T-helper 2 cell (primary cell): ENCODE measurements around the gene FREY1.
"Not testable (repeated sequence)": the region's sequence is repeated elsewhere in the genome, so short reads cannot be mapped to it uniquely, and the experiment has no call there.

ENCODE experiments used
- DNase-seq, 5 experiments: peaks; one replicate each; pipeline versions ENCODE4 v3.0.0 to v3.0.0-alpha.2; 2012 to 2022

The FREY1 gene

DNA sequence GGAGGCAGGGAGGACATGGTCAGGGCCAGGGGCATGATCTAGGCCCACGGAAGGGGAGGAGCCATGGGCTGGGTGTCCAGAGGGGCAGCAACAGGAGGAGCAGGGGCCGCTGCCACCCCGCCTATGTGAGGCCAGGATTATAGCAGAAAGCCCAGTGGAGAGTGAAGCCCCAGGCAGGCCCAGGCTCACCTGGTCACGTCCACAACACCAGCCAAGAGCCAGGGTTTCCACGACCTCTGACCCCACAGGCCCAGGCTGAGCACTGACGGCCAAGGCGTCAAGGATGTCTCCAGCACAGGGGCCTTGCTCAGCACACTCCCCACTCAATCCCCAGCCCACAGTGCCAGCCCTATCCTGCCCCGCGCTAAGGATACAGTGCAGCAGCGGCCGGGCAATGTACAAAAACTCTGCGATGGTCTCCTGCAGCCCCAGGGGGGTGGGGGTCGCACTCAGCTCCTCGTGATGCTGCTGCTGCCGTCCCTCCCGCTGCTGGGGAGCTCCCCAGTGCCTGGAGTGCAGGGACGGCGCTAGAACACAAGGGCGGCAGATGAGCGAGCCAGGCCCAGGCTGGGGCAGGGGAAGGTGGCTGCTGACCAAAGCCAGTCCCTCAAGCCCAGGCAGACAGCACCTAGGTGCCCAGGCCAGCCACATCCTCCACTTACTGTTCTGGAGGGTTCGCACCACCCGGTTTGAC is 7.0 kb upstream of the FREY1 start:
- no peak for DNase-seq

DNA sequence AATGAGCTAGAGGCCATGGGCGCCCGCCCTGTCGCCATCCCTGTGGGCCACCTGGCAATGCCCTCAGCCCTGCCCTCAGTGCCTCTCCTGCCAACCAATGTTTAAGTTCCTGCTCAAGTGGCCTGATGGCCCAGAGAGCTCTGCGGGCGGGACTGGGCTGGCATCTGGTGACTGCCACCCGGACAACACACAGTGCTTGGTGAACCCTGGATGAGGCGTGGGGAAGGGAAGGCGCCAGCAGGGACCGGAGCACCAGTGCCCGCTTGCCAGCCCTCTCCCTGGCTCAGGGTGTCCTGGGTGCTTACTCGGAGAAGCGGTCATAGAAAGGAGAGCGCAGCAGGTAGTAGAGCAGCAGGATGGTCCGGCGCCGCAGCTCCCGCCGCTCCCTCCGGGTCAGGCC is 6.4 kb upstream of the FREY1 start:
- no peak for DNase-seq

DNA sequence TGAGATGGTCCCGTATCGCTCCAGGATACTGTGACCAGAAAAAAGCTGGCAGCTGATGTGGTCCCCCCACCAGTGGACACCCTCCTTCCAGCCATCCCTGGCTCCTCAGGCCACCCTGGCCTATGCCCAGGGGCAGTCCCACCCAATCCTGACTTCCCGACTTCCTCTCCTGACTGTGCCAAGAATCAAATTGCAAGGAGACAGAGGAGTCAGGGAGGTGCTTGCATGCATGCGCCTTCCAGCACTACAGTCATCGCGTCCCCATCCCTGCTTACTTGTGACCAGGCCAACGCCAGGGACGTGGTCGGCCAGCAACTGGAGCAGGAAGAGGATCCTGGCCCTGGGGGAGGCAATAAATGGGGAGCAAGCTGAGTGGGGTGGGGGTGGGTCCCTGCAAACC is 3.6 kb upstream of the FREY1 start:
- DNase-seq = no peak

DNA sequence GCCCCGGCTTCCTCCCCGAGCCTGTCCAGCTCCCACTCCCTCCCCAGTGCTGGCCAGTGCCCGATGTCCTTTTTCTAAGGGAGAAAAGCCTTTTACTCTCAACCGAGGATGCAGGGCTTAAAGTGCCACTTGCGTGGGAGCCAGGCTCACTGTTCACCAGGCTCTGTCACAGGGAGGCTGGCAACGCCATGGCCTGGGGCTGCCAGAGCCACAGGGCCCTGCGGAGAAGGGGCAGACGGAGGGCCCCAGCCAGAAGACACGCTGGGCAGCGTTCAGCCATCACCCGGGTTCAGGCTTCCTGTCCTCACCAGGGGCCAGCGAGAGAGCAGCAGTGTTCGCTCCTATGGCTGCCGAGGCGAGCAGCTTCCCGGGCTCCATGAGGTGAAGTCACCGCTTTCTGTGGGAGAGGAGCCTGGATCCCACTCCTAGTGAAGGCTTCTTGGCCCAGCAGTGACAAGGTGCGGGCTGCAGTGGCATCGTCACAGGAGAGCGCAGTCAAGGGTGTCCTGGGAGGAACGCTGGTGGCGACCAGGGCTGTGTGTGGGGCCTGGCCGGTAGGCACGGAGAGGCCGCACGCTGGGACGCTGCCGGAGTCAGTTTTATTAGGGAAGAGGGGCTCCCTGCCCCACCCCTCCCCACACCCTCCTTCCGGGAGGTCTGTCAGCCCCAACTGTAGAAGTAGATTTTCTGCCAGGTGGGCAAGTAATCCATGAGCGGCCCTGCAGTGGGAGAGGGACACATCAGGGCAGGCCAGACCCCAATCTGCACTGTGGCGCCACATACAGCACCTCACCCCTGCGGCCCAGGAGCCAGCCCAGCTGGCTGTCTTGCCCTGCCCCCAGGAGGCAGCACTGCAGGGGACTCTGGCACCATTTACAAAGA is 2.8 kb upstream of the FREY1 start:
- no peak for DNase-seq

DNA sequence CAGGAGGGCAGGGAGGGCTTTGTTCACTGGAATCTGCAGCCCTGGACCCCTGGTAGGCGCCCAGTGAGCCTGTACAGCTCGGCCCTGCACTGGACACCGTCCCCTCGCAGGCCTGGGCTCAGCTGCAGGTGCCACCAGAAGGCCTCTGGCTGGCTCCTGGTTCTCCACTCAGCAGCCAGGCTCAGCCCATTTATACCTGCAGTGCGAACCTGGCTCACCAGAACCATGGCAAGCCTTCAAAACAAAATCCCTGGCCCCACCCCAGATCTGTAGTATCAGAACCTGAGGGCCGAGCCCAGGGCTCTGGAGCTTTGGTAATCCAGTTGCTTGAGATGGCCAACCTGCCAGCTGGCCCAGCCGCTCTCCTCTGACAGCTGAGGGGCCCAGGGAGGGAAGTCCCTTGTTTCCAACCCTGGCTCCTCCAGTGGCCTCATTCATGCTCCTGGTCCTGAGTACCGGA is 870 bp upstream of the FREY1 start:
- no peak for DNase-seq

DNA sequence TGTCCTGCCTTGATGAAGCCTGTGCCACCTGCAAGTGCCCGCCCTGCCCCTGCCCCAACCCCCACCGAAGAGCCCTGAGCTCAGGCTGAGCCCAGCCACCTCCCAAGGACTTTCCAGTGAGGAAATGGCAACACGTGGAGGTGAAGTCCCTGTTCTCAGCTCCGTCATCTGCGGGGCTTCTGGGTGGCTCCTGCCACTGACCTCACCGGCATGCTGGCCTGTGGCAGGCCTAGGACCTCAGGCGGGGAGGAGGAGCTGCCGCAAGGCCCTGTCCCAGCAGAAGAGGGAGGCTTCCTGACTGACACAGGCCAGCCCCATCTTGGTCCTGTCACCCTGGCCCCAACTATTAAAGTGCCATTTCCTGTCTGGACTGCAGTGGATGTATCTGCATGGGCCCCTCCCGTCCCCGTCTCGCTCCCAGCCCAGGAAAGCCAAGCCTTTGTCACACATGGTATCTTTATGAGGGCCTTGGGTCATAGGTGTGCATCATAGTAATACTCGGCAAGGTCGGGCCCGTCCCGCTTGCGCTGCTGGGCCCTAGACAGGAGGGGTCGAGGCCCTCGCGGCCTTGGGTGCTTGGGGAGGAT is 882 bp downstream of the FREY1 start:
- no peak for DNase-seq

DNA sequence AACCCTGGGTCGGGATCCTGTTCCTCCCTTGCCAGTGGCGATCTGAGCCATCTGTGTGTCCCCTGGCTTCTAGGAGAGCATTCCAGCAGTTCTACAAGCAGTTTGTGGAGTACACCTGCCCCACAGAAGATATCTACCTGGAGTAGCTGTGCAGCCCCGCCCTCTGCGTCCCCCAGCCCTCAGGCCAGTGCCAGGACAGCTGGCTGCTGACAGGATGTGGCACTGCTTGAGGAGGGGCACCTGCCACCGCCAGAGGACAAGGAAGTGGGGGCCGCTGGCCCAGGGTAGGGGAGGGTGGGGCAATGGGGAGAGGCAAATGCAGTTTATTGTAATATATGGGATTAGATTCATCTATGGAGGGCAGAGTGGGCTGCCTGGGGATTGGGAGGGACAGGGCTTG is 1.5 kb downstream of the FREY1 start:
- DNase-seq = not testable (repeated sequence)

DNA sequence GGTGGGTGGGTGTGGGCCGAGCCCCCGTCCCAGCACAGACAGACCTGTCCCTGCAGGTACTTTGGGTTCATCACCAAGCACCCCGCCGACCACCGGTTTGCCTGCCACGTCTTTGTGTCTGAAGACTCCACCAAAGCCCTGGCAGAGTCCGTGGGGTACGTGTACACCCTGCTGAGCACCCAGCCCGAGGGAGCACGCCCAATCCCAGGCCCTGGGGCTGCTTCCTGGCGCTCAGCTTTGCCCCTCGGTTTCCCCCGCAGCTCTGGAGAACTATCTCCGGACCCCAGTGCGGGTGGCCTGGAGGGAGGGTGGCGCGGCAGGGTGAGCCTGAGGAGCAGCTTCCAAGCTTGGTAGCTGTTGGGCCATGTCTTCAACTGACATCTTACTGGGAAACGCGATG is 2.0 kb downstream of the FREY1 start:
- DNase-seq = no peak

DNA sequence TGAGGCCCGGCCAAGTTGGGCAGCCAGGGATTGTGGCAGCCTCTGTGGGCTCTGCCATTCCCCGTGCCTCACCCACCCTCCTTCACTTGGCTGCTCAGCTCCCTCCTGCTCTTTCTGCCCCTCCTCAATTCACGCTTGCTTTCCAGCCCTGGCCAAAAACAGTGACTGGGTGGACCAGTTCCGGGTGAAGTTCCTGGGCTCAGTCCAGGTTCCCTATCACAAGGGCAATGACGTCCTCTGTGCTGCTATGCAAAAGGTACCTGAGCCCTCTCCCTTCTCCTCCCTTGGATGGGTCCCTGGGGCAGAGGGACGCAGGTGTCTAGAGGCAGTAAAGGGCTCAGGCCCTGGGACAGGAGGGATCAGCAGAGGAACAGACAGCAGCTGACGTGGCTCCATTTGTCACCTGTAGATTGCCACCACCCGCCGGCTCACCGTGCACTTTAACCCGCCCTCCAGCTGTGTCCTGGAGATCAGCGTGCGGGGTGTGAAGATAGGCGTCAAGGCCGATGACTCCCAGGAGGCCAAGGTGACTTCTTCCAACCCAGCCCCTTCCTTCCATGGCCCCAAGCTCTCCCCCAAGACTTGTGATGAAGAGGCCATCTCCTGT is 2.7 kb downstream of the FREY1 start:
- DNase-seq = no peak

DNA sequence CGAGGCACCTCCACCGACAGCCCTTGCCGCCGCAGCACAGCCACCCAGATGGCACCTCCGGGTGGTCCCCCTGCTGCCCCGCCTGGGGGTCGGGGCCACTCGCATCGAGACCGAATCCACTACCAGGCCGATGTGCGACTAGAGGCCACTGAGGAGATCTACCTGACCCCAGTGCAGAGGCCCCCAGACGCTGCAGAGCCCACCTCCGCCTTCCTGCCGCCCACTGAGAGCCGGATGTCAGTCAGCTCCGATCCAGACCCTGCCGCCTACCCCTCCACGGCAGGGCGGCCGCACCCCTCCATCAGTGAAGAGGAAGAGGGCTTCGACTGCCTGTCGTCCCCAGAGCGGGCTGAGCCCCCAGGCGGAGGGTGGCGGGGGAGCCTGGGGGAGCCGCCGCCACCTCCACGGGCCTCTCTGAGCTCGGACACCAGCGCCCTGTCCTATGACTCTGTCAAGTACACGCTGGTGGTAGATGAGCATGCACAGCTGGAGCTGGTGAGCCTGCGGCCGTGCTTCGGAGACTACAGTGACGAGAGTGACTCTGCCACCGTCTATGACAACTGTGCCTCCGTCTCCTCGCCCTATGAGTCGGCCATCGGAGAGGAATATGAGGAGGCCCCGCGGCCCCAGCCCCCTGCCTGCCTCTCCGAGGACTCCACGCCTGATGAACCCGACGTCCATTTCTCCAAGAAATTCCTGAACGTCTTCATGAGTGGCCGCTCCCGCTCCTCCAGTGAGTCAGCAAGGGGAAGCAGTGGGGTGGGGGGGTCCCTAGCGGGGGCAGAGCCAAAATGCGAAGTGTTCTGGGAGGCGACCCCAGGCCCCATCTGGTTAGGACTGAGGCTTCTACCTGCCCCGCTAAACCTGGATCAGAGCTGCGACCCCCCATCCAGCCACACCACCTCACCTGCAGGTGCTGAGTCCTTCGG is 4.4 kb downstream of the FREY1 start:
- no peak for DNase-seq

DNA sequence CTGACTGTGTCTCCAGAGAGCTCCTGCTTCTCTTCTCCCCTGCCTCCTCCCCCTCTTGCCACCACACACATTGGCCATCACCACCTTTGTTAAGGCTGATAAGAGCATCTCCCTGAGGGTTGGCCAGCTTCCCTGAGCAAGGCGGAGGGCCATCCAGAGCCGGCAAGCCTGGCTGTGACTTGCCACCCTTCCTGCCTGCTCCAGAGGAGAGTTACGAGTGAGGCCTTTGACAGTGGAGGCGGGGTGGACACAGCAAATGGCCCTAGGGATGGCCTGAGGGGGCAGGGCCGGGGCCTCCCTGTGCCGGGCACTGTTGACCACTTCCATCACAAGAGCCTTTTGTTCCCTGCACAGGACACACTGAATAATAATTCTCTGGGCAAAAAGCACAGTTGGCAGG is 5.4 kb downstream of the FREY1 start:
- no peak for DNase-seq

DNA sequence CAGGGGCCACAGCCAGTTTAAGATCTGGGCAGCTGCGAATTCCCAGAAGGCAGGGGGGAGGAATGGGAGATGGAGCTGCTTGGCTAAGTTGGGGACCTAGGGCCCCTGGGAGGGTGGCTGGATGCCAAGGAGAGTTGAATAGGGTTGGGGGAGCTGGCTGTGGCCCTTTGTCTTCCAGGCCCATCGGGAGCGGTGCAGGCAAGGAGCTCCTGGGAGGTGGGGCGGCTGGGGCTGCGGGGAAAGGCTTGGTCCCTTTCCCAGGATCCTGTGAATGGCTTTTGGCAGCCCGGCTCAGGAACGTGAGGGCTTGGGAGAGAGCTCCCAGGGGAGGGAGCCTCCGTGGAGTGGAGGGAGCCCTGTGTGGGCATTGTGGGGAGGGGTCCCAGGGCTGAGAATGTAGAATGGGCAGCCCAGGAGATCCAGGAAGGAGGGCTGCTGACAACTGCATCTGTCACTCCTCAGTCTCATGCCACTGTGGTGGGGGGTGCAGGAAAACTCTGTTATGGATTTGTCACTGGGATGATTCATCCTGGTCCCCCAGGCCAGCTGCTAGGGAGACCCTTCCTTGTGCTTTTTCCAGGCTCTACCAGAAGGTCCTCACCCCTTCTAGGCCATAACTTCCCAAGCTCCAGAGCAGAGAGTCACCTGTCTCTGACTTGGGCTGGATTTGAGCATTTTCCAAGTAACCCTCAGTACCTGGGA is 6.0 kb downstream of the FREY1 start:
- no peak for DNase-seq

DNA sequence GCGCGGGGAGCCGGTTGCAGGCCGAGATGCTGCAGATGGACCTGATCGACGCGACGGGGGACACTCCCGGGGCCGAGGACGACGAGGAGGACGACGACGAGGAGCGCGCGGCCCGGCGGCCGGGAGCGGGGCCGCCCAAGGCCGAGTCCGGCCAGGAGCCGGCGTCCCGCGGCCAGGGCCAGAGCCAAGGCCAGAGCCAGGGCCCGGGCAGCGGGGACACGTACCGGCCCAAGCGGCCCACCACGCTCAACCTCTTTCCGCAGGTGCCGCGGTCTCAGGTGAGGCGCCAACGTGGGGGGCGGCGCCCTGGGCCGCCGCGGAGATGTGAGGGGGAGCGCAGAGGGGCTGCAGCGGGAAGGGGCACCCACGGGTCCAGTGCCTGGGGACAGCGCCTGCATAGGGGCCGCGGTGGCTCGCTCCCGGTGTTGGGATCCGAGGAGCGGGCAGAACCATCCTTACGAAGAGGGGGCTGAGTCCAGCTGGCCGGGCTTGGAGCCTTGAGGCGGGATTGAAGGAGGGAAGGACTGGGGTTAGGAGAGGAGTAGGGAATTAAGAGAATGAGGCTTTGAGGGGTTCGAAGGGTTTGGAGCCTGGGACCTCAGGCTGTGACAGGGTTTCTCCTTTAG is 6.8 kb downstream of the FREY1 start:
- not testable (repeated sequence) for DNase-seq

DNA sequence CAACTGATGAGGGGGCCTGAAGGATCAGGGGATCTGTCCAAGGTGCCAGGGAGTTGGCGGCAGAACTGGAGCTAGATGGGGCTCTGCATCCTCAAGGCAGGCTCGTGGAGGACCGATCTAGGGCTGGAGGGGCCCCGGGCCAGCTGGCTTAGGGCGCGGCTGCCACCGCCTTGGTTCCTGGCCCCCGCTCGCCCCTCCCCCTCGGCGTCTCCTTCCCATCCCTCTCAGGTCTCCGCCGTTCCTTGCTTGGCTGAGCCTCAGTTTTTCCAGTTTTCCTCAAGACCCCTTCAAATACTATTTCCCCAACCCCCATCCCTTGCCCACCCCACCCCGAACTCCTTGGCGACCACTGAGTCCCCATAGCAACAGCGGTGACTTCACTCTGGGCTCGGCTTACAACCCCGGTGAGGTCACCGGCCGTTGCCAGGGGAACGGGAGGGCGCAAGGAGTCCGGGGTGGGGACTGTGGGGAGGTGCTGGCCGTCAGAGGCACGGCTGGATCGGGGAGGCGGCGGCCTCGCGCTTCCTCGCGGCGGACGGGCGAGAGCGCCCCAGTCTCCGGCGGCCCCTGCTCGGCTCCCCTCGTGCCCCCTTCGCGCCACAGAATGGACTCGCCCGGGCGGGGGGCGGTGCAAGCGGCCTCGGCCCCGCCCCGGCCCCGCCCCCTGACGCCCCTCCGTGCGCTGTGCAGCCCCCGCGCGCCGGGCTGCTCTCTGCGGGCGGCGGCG is 7.5 kb downstream of the FREY1 start:
- peak in 4 of 5 experiments; percentile 41 to 58 (median 52) for DNase-seq

DNA sequence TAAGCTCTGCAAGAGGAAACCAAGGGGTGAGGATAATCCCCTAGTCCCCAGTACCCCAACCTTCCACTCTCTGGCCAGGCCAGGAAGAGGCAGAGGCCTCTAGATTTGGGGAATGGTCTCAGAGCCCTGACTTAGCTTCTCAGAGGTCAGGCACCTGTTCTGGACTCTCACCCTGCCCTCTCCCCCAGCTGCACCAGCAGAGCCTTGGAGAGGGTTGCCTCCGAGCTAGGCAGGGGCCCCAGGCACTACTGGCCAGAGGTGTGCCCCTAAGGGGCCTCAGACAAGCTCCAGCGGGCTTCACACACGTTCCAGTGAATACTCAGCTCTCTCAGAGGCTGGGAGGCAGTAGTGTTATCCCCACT is 8.0 kb downstream of the FREY1 start:
- DNase-seq = no peak

DNA sequence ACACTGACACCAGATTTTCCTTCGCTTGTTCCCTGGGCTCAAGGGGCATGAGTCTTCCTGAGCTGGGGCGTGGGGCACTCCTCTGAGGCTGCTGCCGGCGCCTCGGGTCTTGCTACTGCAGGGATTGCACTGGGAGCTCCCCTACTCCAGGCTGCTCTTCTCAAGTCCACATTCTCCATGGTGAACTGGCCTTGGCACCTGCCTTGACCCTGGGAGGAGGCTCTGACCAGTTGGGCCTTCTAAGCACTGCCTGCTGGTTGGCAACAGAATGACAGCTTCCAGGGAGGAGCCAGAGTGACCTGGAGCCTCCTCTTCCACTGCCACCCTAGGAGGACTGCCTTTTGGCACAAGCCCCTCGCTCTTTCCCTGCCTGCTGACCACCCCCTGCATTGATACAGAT is 9.5 kb downstream of the FREY1 start:
- no peak for DNase-seq

DNA sequence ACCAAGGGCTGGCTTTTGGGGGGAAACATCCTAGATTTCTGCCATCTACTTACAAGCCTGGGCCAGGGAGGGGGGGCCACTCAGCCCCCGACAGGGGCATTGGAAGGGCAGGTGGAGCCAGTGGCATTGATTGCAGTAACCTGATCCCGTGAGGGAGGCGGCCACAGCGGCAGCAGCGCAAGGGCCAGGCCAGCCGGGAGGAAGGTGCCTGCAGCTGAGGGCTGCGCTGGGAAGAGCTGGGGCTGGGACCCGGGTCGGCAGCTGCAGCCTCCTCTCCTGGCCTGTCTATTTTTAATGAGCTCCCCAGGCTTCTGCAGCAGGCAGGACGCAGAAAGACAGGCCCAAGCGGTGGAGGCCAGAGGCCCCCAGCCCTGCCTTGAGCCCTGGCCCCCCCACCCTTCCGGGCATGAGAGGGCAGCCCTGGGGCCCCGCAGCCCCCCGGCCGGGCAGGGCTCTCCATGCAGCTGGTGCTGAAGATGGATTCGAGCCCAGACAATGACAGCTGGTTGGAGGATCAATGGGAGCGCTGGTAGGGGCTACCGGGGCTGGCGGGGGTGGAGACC is 10.6 kb downstream of the FREY1 start:
- no peak for DNase-seq

DNA sequence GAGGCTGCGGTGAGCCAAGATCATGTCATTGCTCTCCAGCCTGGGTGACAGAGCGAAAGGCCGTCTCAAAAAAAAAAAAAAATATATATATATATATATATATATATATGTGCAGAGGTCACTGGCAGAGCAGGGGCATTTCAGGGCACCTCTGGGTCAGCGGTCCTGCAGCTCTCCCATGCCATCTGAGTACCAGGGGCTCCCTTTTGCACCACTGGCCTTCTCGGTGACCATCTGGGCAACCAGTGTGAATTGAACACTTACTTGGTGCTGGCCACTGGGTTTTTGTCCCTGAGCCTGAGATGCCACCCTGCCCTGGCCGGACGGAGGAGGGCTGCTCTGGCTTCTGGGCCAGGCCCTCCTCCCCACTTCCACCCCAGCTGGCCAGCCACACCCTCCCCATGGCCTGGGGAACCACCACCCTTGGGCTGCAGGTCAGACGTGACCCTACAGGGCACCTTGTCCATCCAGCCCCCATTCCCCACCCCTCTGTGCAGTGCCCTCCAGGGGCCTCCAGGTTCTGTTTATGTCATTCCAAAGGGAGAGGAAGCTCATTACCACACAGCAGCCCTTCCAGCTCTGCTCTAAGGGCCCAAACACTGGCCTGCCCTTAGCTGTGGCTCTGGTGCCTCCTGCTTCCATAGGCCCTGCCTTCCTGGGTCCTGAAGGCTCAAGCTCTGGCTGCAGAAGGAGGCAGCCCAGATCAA is 11.4 kb downstream of the FREY1 start:
- DNase-seq = no peak

DNA sequence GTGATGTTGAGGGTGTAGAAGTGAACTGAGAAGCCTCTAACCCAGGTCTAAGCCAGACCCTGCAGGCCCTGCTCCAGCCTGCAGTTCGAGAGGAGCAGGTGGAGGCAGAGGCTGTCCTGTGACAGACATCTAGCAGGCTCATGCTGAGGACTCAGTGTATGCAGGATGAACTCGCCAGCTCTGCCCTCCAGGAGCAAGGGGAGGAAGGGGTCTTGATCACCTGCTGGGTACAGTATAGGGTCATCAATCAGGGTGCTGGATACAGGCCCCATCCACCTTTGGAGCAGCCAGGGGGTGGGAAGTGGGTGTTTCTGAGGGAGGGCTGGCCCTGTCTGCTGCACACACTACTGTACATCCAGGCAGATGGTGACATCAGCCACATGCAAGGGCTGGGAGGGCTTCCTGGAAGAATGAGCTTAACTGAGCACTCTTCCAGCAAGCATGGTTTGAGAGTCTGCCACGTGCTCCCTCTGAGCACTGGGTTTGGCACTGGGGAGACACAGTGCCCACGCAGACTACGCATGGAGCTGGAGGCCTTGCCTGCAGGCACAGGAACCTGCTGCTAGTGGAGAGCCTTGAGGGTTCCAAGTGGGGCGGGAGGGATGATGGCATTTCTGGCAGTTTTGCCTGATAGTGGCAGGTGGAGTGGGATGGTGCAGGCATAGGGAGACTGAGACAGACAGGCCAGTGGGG is 12.4 kb downstream of the FREY1 start:
- no peak for DNase-seq
